ENCODE measurements around the gene PPP1CA. TPM values are rescaled to one million over a fixed set of nuclear protein-coding genes. Genes with fewer than 3 reads are reported as not detected.

The PPP1CA gene
- total RNA-seq, 1 donor from 2014 or later: 159 TPM

- H2AFZ ChIP-seq (ENCODE audit: low read depth, low read length): no peak overlapping the region
- peak overlapping the region; percentile 47 for H3K9ac ChIP-seq (ENCODE audit: low read length)
- peak; percentile 89 for TF ChIP-seq CTCF (IDR thresholded peaks at IDR 0.05; ENCODE audit: insufficient read depth, low read depth, low read length)
- TF ChIP-seq EZH2 (IDR thresholded peaks at IDR 0.05; ENCODE audit: insufficient read depth, low read length): no peak
- peaks cover 22% of the 10 kb centered on the region for H3K79me2 ChIP-seq (ENCODE audit: insufficient read depth, low read length)
- H3K27me3 ChIP-seq (ENCODE audit: insufficient read depth, low read length): no peaks in the 10 kb centered on the region
- FAIRE-seq: no peak
- peaks cover 55% of the 10 kb centered on the region for H3K4me1 ChIP-seq (ENCODE audit: insufficient read depth, low read length)
- peak; percentile 55 for DNase-seq (ENCODE audit: low read depth)
- Mint-ChIP-seq H3K27me3 (ENCODE audit: low read depth, unreplicated experiment) (no peaks in the 10 kb centered on the region), H3K4me3 (ENCODE audit: unreplicated experiment) (peak overlapping the region; percentile 77), H3K36me3 (ENCODE audit: low read depth, unreplicated experiment) (no peaks in the 10 kb centered on the region), H3K9me3 (ENCODE audit: unreplicated experiment) (no peaks in the 10 kb centered on the region), H3K27ac (ENCODE audit: unreplicated experiment) (peak overlapping the region; percentile 72), H3K4me1 (ENCODE audit: low read depth, unreplicated experiment) (peaks cover 47% of the 10 kb centered on the region)
- peak overlapping the region; percentile 23 for H3K4me3 ChIP-seq (ENCODE audit: insufficient read depth, low read depth, low read length)
- peak overlapping the region; percentile 98 for H3K4me2 ChIP-seq (ENCODE audit: low read length)
- no peaks in the 10 kb centered on the region for H3K9me3 ChIP-seq (ENCODE audit: insufficient read depth, low read depth, low read length)
- H3K36me3 ChIP-seq (ENCODE audit: insufficient read depth, low read length): no peaks in the 10 kb centered on the region
- peak overlapping the region; percentile 11 for H3K27ac ChIP-seq (ENCODE audit: low read depth, low read length)
- peaks cover 22% of the 10 kb centered on the region for H4K20me1 ChIP-seq (ENCODE audit: insufficient read depth, low read length)
These were observed 50.2 kb downstream of the PPP1CA start for GRCh38 chr11:67351275-67352005.

DNA sequence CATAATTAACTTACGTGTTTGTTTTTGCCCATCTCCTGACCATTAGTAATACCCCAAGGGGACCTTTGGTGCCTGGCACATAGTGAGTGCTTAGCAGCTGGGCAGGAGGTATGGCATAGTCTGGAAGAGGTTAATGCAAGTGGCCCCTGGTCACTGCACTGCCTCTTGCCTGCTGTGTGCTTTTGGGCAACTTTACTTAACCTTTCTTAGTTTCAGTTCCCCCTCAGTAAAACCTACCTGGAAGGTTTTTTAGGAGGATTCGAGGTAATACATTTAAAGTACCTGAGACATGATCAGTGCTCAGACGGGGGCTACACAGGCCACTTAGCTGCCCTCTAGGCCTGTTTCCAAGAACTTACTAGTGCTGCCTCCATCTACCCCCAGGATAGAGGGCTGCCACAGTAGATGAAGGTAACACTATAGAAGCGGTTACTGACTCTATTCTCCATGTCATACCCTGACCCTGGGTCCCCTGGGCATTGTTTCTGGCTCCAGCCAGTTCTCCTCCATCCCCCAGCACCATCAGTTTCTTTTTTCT, 51.7 kb downstream of the PPP1CA start:
- TF ChIP-seq CTCF (IDR thresholded peaks at IDR 0.05; ENCODE audit: insufficient read depth, low read depth, low read length) (no peak), EZH2 (IDR thresholded peaks at IDR 0.05; ENCODE audit: insufficient read depth, low read length) (no peak)
- peaks cover 39% of the 10 kb centered on the region for H3K4me1 Mint-ChIP-seq (ENCODE audit: low read depth, unreplicated experiment)

GRCh38 chr11:67349457-67349856, 52.2 kb downstream of the PPP1CA start:
- H3K36me3 Mint-ChIP-seq (ENCODE audit: low read depth, unreplicated experiment): no peaks in the 10 kb centered on the region
- FAIRE-seq (no peak), DNase-seq (ENCODE audit: low read depth) (no peak)
- H3K79me2 ChIP-seq (ENCODE audit: insufficient read depth, low read length): peaks cover 16% of the 10 kb centered on the region
- no peaks in the 10 kb centered on the region for H3K27me3 ChIP-seq (ENCODE audit: insufficient read depth, low read length)
- peaks cover 41% of the 10 kb centered on the region for H3K4me1 ChIP-seq (ENCODE audit: insufficient read depth, low read length)
- no peaks in the 10 kb centered on the region for H3K36me3 ChIP-seq (ENCODE audit: insufficient read depth, low read length)
- H3K4me3 Mint-ChIP-seq (ENCODE audit: unreplicated experiment): peak overlapping the region; percentile 50
- H4K20me1 ChIP-seq (ENCODE audit: insufficient read depth, low read length): peaks cover 22% of the 10 kb centered on the region
- H3K4me2 ChIP-seq (ENCODE audit: low read length): no peak overlapping the region
- no peak overlapping the region for H3K9ac ChIP-seq (ENCODE audit: low read length)
- H3K27ac ChIP-seq (ENCODE audit: low read depth, low read length): no peak overlapping the region
- no peaks in the 10 kb centered on the region for H3K27me3 Mint-ChIP-seq (ENCODE audit: low read depth, unreplicated experiment)
- H3K9me3 ChIP-seq (ENCODE audit: insufficient read depth, low read depth, low read length): no peaks in the 10 kb centered on the region
- TF ChIP-seq CTCF (IDR thresholded peaks at IDR 0.05; ENCODE audit: insufficient read depth, low read depth, low read length) (no peak), EZH2 (IDR thresholded peaks at IDR 0.05; ENCODE audit: insufficient read depth, low read length) (no peak)
- no peak overlapping the region for H3K4me3 ChIP-seq (ENCODE audit: insufficient read depth, low read depth, low read length)
- H3K27ac Mint-ChIP-seq (ENCODE audit: unreplicated experiment): peak overlapping the region; percentile 60
- H3K4me1 Mint-ChIP-seq (ENCODE audit: low read depth, unreplicated experiment): peaks cover 34% of the 10 kb centered on the region
- H2AFZ ChIP-seq (ENCODE audit: low read depth, low read length): no peak overlapping the region
- no peaks in the 10 kb centered on the region for H3K9me3 Mint-ChIP-seq (ENCODE audit: unreplicated experiment)

More for the DNA sequence above, 51.7 kb downstream of the PPP1CA start:
- Histone ChIP-seq H3K4me1 (ENCODE audit: insufficient read depth, low read length) (peaks cover 46% of the 10 kb centered on the region), H3K9me3 (ENCODE audit: insufficient read depth, low read depth, low read length) (no peaks in the 10 kb centered on the region), H2AFZ (ENCODE audit: low read depth, low read length) (no peak overlapping the region), H3K4me2 (ENCODE audit: low read length) (no peak overlapping the region), H3K79me2 (ENCODE audit: insufficient read depth, low read length) (peaks cover 16% of the 10 kb centered on the region), H4K20me1 (ENCODE audit: insufficient read depth, low read length) (peaks cover 22% of the 10 kb centered on the region), H3K4me3 (ENCODE audit: insufficient read depth, low read depth, low read length) (no peak overlapping the region), H3K36me3 (ENCODE audit: insufficient read depth, low read length) (no peaks in the 10 kb centered on the region), H3K27me3 (ENCODE audit: insufficient read depth, low read length) (no peaks in the 10 kb centered on the region), H3K27ac (ENCODE audit: low read depth, low read length) (no peak overlapping the region), H3K9ac (ENCODE audit: low read length) (no peak overlapping the region)
- no peaks in the 10 kb centered on the region for H3K36me3 Mint-ChIP-seq (ENCODE audit: low read depth, unreplicated experiment)
- no peak for DNase-seq (ENCODE audit: low read depth)
- FAIRE-seq: no peak
- no peak overlapping the region for H3K4me3 Mint-ChIP-seq (ENCODE audit: unreplicated experiment)
- no peak overlapping the region for H3K27ac Mint-ChIP-seq (ENCODE audit: unreplicated experiment)
- no peaks in the 10 kb centered on the region for H3K27me3 Mint-ChIP-seq (ENCODE audit: low read depth, unreplicated experiment)
- no peaks in the 10 kb centered on the region for H3K9me3 Mint-ChIP-seq (ENCODE audit: unreplicated experiment)
